Prostate gland (tissue), 2 donors: Measurements from ENCODE around the gene FHIT.

Experiments used
- CTCF ChIP-seq, 4 experiments: fragments of 200-600 bp in 2 of 4; fragments of 450-650 bp in 2 of 4; sonication (generic) in 2 of 4; IDR thresholded peaks; 1 replicate in 3 of 4; 2 replicates in 1 of 4; pipeline ENCODE4 v1.5.1; 2016 to 2019; ENCODE audit warnings: antibody characterized with exemption in 4 of 4, mild to moderate bottlenecking in 2 of 4, moderate library complexity in 2 of 4
- POLR2A ChIP-seq: fragments of 450-650 bp; IDR thresholded peaks from one replicate; pipeline ENCODE4 v1.6.1; 2016; ENCODE audit warnings: antibody characterized with exemption, mild to moderate bottlenecking
- POLR2AphosphoS5 ChIP-seq: sonication (generic); formaldehyde crosslinking; IDR thresholded peaks from one replicate; pipeline ENCODE4 v1.6.1; 2017; ENCODE audit warnings: antibody characterized with exemption

GRCh38 chr3:60263191-60263590, 988.1 kb downstream of the FHIT start:
- TF ChIP-seq CTCF (IDR thresholded peaks at IDR 0.05) (no peak), POLR2A (no peak), POLR2AphosphoS5 (no peak)
